K562 (cell line): Measurements from ENCODE around the gene OCRL. TPM values are rescaled to one million over a fixed set of nuclear protein-coding genes. Genes with fewer than 3 reads are reported as not detected.
A peak's percentile ranks its signal among the peaks of the same experiment; 100 is the strongest.

Experiments
- ATAC-seq: fragments of 200-7000 bp; cut with Tn5 transposase; 3 replicates; pipeline ENCODE4 v1.9.1; 2020; ENCODE audit warnings: moderate library complexity
- BruUV-seq: library from RNA; stranded (reverse); fragments of 400-500 nt; replicated peaks from 2 replicates; lab custom pipeline; 2021; lab: Mats Ljungman, UMichigan
- CTCF ChIA-PET: fragments of 300-600 bp; formaldehyde crosslinking; extraction: SDS; loops from one replicate; lab custom pipeline; 2021; ENCODE audit warnings: low intra/inter-chr PET ratio; lab: Yijun Ruan, JAX
- POLR2A ChIA-PET: fragments of 300-600, 350-650 bp; sonication (Branson Sonifier 250); formaldehyde crosslinking; extraction: SDS; loops from one replicate; lab custom pipeline; 2021; ENCODE audit warnings: antibody characterized with exemption, inconsistent platforms; lab: Yijun Ruan, JAX
- DNase-seq, 4 experiments: peaks; one replicate each; pipeline versions ENCODE4 v3.0.0 to v3.0.0-alpha.2; 2011 to 2018; ENCODE audit warnings: low spot score in 3 of 4, mixed read lengths in 3 of 4; ENCODE audit errors: extremely low read depth in 1 of 4
- FAIRE-seq: peaks from 2 replicates; lab custom pipeline; 2011; peaks lifted over from hg19 to GRCh38; lab: Jason Lieb, UNC
- H2AFZ ChIP-seq: 2 replicates; pipeline ENCODE4 v1.6.0; 2011; ENCODE audit warnings: low read depth, low read length, control low read depth, inconsistent platforms
- H3K27ac ChIP-seq: fragments of 200-600 bp; 3 replicates; pipeline ENCODE4 v1.8.0; 2011; ENCODE audit warnings: low read depth, mild to moderate bottlenecking, control low read depth, inconsistent platforms, low read length, moderate library complexity, mixed read lengths; ENCODE audit errors: extremely low read depth
- H3K27me3 ChIP-seq, 2 experiments: fragments of 300-600 bp in 1 of 2; 2 replicates in 1 of 2; 3 replicates in 1 of 2; pipeline versions ENCODE4 v1.6.0 to v1.8.0; 2011; ENCODE audit warnings: inconsistent platforms in 2 of 2, low read length in 2 of 2, mild to moderate bottlenecking in 1 of 2, mixed read lengths in 1 of 2, moderate library complexity in 1 of 2; ENCODE audit not compliant: control insufficient read depth in 2 of 2, insufficient read depth in 2 of 2
- H3K36me3 ChIP-seq: fragments of 300-600 bp; 3 replicates; pipeline ENCODE4 v1.8.0; 2011; ENCODE audit warnings: mild to moderate bottlenecking, low read length, inconsistent platforms; ENCODE audit not compliant: control insufficient read depth, insufficient read depth
- H3K4me1 ChIP-seq, 2 experiments: fragments of 200-600 bp in 1 of 2; replicated peaks in 1 of 2; 2 replicates in 1 of 2; 3 replicates in 1 of 2; pipeline versions ENCODE4 v1.5.1 to v1.8.0; 2011; ENCODE audit warnings: inconsistent platforms in 2 of 2, low read length in 2 of 2, mild to moderate bottlenecking in 1 of 2, mixed read lengths in 1 of 2, moderate library complexity in 1 of 2; ENCODE audit not compliant: control insufficient read depth in 2 of 2, insufficient read depth in 2 of 2
- H3K4me2 ChIP-seq: 2 replicates; pipeline ENCODE4 v1.6.1; 2011; ENCODE audit warnings: low read length, control low read depth, inconsistent platforms, mixed read lengths; ENCODE audit not compliant: insufficient read depth
- H3K4me3 ChIP-seq: fragments of 200-600 bp; sonication (generic), shearing (Covaris generic); 2 replicates; pipeline ENCODE4 v1.5.1; 2016; ENCODE audit warnings: control low read depth, inconsistent platforms
- H3K79me2 ChIP-seq: fragments of 200-600 bp; 3 replicates; pipeline ENCODE4 v1.8.0; 2011; ENCODE audit warnings: low read length, inconsistent platforms; ENCODE audit not compliant: control insufficient read depth, insufficient read depth
- H3K9ac ChIP-seq, 2 experiments: 2 replicates each; pipeline versions ENCODE4 v1.6.0 to v1.6.1; 2011; ENCODE audit warnings: low read depth in 2 of 2, low read length in 2 of 2, control low read depth in 1 of 2, inconsistent platforms in 1 of 2, mild to moderate bottlenecking in 1 of 2, mixed read lengths in 1 of 2; ENCODE audit not compliant: insufficient read depth in 1 of 2
- H3K9me1 ChIP-seq: one replicate; pipeline ENCODE4 v1.6.0; 2011; ENCODE audit warnings: inconsistent platforms, mild to moderate bottlenecking, low read length, moderate library complexity; ENCODE audit not compliant: control insufficient read depth, insufficient read depth
- H3K9me3 ChIP-seq: replicated peaks from 2 replicates; pipeline ENCODE4 v1.5.1; 2011; ENCODE audit warnings: low read depth, low read length, inconsistent platforms; ENCODE audit not compliant: control insufficient read depth, insufficient read depth
- H4K20me1 ChIP-seq: replicated peaks from 2 replicates; pipeline ENCODE4 v1.6.1; 2011; ENCODE audit warnings: low read length, inconsistent platforms, mixed read lengths; ENCODE audit not compliant: control insufficient read depth, insufficient read depth
- BRCA1 ChIP-seq, 2 experiments: fragments of 450-650 bp in 1 of 2; sonication (generic) in 1 of 2; formaldehyde crosslinking in 1 of 2; IDR thresholded peaks; 2 replicates each; pipeline versions ENCODE4 v1.5.0 to v1.6.1; 2017 to 2020; ENCODE audit warnings: mild to moderate bottlenecking in 1 of 2, missing genetic modification reagents in 1 of 2
- C11orf30 ChIP-seq: fragments of 450-650 bp; IDR thresholded peaks from 2 replicates; pipeline ENCODE4 v1.6.1; 2016; ENCODE audit warnings: low read depth, mild to moderate bottlenecking
- CHD2 ChIP-seq: IDR thresholded peaks from 2 replicates; pipeline ENCODE4 v1.6.1; 2011; ENCODE audit warnings: low read depth, low read length
- HES1 ChIP-seq: fragments of 450-650 bp; IDR thresholded peaks from 2 replicates; pipeline ENCODE4 v1.6.1; 2016; ENCODE audit warnings: low read depth, mild to moderate bottlenecking, moderate library complexity
- HOXB6 ChIP-seq: fragments of 250-450 bp; sonication (Bioruptor Pico); IDR thresholded peaks from 2 replicates; pipeline ENCODE4 v1.5.1; 2022; ENCODE audit warnings: mild to moderate bottlenecking, borderline replicate concordance
- KDM2B ChIP-seq: fragments of 250-450 bp; sonication (Bioruptor Pico); IDR thresholded peaks from 2 replicates; pipeline ENCODE4 v1.8.0; 2021; ENCODE audit warnings: mild to moderate bottlenecking, moderate library complexity
- MEF2A ChIP-seq: IDR thresholded peaks from 2 replicates; pipeline ENCODE4 v1.6.1; 2011; ENCODE audit warnings: low read depth, mild to moderate bottlenecking, low read length, moderate library complexity; ENCODE audit not compliant: control insufficient read depth
- RBM22 ChIP-seq: fragments of 200-400 bp; formaldehyde crosslinking; IDR thresholded peaks from 2 replicates; pipeline ENCODE4 v1.6.1; 2018; ENCODE audit warnings: low read length, low read depth; ENCODE audit not compliant: poor library complexity, severe bottlenecking
- RNF219 ChIP-seq: fragments of 250-450 bp; sonication (Bioruptor Pico); IDR thresholded peaks from 2 replicates; pipeline ENCODE4 v1.5.0; 2022; ENCODE audit warnings: mild to moderate bottlenecking
- SMARCB1 ChIP-seq: IDR thresholded peaks from 2 replicates; pipeline ENCODE4 v1.6.1; 2011; ENCODE audit warnings: improper control_type of control experiment, low read depth; ENCODE audit not compliant: insufficient read length
- TRIM25 ChIP-seq: fragments of 450-650 bp; IDR thresholded peaks from 2 replicates; pipeline ENCODE4 v1.7.0; 2016; ENCODE audit warnings: borderline replicate concordance
- ZNF668 ChIP-seq: fragments of 250-450 bp; sonication (Bioruptor Pico); IDR thresholded peaks from 2 replicates; pipeline ENCODE4 v1.8.0; 2022; ENCODE audit warnings: mild to moderate bottlenecking, inconsistent platforms
- ZNF699 ChIP-seq: fragments of 250-450 bp; sonication (Bioruptor Pico); IDR thresholded peaks from 2 replicates; pipeline ENCODE4 v1.8.0; 2021; ENCODE audit warnings: mild to moderate bottlenecking, moderate library complexity; ENCODE audit not compliant: insufficient replicate concordance
- ZSCAN32 ChIP-seq: fragments of 450-650 bp; formaldehyde crosslinking; IDR thresholded peaks from 2 replicates; pipeline ENCODE4 v1.4.0; 2020; ENCODE audit warnings: mild to moderate bottlenecking, moderate library complexity
- WGBS: fragments of 100-300 bp; shearing (Covaris generic); methylation state at CpG from one replicate; pipeline ENCODE4 v1.1.6; 2016; ENCODE audit warnings: low coverage, mixed read lengths; ENCODE audit not compliant: insufficient coverage; ENCODE audit errors: missing lambda C conversion rate; 5-methylcytosine and 5-hydroxymethylcytosine counted together
- in situ Hi-C: fragments of 300-500 bp; cut with MboI; formaldehyde crosslinking; loops from 4 replicates; pipeline ENCODE4 v1.15.0; 2018; ENCODE audit warnings: inconsistent platforms, mixed read lengths
- intact Hi-C: fragments of 100-400 bp; cut with micrococcal nuclease; formaldehyde crosslinking; loops from 2 replicates; pipeline ENCODE4 v1.14.2; 2022
- polyA plus RNA-seq, 8 experiments: library from polyadenylated mRNA; depleted of rRNA in 4 of 8; stranded (reverse) in 5 of 8; unstranded in 3 of 8; fragments of >200 nt; fragmentation: Nextera tagmentation in 2 of 8; fragmentation: Illumina TruSeq in 1 of 8; extraction: Ambion mirVana in 2 of 8; extraction: Trizol in 1 of 8; gene quantifications; 2 replicates each; pipeline versions ENCODE4 v1.2.1 to v1.2.3, GENCODE V29; 2011 to 2014; ENCODE audit warnings: inconsistent platforms in 1 of 8, missing spikeins in 1 of 8
- total RNA-seq, 7 experiments: library from RNA; depleted of rRNA in 6 of 7; stranded (reverse); fragments of >200 nt in 6 of 7; fragmentation: Illumina TruSeq in 2 of 7; extraction: Trizol in 2 of 7; gene quantifications; 2 replicates each; pipeline versions ENCODE4 v1.2.1 to v1.2.3, GENCODE V29; 2011 to 2021; ENCODE audit warnings: low replicate concordance in 1 of 7
- TF ChIP-seq, protein P1 (sequence below): IDR thresholded peaks from 3 replicates; pipeline ENCODE4 v1.6.1; 2011; ENCODE audit warnings: borderline replicate concordance, mild to moderate bottlenecking, moderate library complexity; ENCODE audit not compliant: insufficient read length; ENCODE audit errors: extremely low read depth

Gene OCRL
- total and polyA plus RNA-seq, 9 of the 15 experiments (the other 6 are each of a cell fraction or from before 2014, with no cell fraction given) = 2.2 to 23.4 (median 11.9) TPM

DNA sequence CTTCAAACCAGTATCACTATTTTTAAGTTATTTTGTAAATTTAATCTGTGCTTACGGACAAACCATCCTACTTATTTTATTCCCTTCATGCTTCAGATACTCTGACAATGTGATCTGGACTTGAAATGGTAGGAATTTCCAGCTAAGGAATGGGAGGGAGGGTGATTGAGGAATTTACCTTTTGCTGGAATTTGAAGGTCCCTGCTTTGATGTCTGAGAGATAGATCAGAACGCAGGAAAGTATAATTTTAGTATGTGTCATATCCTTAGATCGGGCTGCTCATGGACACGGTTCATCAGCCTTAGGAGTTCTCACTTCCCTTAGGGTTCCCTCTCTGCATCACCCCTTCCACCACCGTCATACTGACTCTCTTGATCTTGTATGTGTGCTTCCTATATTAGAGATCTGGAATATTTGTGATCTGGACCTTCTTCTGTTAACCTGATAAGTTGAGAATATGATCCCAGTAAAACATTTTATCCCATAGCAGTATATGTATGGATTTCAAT lies 16.8 kb downstream of the OCRL start:
- Histone ChIP-seq H3K4me1 (peaks cover 0 to 11% of the 10 kb centered on the region in 2 experiments; a peak in 2 of 5 replicates), H3K9me3 (no peaks in the 10 kb centered on the region), H3K4me3 (no peak overlapping the region), H3K27ac (peak overlapping the region; percentile 68; the same call in 1 of the 3 replicates), H3K27me3 (no peaks in the 10 kb centered on the region), H2AFZ (no peak overlapping the region), H3K9ac (no peak overlapping the region), H3K36me3 (peaks cover 63% of the 10 kb centered on the region; the same call in 2 of the 3 replicates), H3K9me1 (no peaks in the 10 kb centered on the region), H3K79me2 (no peaks in the 10 kb centered on the region), H3K4me2 (no peak overlapping the region), H4K20me1 (no peaks in the 10 kb centered on the region)
- FAIRE-seq = no peak
- POLR2A ChIA-PET = interaction anchor here (1.6 to 1.7 kb wide), 2 partner anchors 8 to 10 kb away, joined by 5 to 8 read pairs; no protein-coding TSS in a partner anchor
- DNase-seq = no peak
- WGBS = 84% methylated on average over 5 of the region's 5 CpGs
- intact Hi-C loops = no loop called here
- no peak; the same call in 2 of the 3 replicates for ATAC-seq
- no TSS peak for BruUV-seq
- CTCF ChIA-PET = no interaction called here
- in situ Hi-C loops = no loop called here
- no peak for TF ChIP-seq HES1
- TF ChIP-seq CHD2 = no peak
- TF ChIP-seq, protein P1, sequence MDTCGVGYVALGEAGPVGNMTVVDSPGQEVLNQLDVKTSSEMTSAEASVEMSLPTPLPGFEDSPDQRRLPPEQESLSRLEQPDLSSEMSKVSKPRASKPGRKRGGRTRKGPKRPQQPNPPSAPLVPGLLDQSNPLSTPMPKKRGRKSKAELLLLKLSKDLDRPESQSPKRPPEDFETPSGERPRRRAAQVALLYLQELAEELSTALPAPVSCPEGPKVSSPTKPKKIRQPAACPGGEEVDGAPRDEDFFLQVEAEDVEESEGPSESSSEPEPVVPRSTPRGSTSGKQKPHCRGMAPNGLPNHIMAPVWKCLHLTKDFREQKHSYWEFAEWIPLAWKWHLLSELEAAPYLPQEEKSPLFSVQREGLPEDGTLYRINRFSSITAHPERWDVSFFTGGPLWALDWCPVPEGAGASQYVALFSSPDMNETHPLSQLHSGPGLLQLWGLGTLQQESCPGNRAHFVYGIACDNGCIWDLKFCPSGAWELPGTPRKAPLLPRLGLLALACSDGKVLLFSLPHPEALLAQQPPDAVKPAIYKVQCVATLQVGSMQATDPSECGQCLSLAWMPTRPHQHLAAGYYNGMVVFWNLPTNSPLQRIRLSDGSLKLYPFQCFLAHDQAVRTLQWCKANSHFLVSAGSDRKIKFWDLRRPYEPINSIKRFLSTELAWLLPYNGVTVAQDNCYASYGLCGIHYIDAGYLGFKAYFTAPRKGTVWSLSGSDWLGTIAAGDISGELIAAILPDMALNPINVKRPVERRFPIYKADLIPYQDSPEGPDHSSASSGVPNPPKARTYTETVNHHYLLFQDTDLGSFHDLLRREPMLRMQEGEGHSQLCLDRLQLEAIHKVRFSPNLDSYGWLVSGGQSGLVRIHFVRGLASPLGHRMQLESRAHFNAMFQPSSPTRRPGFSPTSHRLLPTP = no peak
- no peak for TF ChIP-seq C11orf30
- TF ChIP-seq ZNF668 (CRISPR knock-in tag) = no peak
- no peak for TF ChIP-seq HOXB6 (CRISPR knock-in tag)
- TF ChIP-seq KDM2B (CRISPR knock-in tag) = no peak
- no peak for TF ChIP-seq RNF219 (CRISPR knock-in tag)
- TF ChIP-seq ZSCAN32 (CRISPR knock-in tag) = no peak
- TF ChIP-seq TRIM25 = no peak
- no peak for TF ChIP-seq SMARCB1
- no peak for TF ChIP-seq BRCA1 (IDR thresholded peaks at IDR 0.05)
- TF ChIP-seq BRCA1 (CRISPR knock-in tag; IDR thresholded peaks at IDR 0.05) = no peak
- TF ChIP-seq RBM22 = no peak
- no peak for TF ChIP-seq ZNF699
- TF ChIP-seq MEF2A = no peak
